HPDE6-E6E7 (cell line): ENCODE data around the gene RTL9.

Experiments
- DNase-seq: peaks from one replicate; pipeline ENCODE4 v3.0.0; 2011; ENCODE audit warnings: missing footprints; ENCODE audit errors: extremely low spot score

RTL9 gene

DNA sequence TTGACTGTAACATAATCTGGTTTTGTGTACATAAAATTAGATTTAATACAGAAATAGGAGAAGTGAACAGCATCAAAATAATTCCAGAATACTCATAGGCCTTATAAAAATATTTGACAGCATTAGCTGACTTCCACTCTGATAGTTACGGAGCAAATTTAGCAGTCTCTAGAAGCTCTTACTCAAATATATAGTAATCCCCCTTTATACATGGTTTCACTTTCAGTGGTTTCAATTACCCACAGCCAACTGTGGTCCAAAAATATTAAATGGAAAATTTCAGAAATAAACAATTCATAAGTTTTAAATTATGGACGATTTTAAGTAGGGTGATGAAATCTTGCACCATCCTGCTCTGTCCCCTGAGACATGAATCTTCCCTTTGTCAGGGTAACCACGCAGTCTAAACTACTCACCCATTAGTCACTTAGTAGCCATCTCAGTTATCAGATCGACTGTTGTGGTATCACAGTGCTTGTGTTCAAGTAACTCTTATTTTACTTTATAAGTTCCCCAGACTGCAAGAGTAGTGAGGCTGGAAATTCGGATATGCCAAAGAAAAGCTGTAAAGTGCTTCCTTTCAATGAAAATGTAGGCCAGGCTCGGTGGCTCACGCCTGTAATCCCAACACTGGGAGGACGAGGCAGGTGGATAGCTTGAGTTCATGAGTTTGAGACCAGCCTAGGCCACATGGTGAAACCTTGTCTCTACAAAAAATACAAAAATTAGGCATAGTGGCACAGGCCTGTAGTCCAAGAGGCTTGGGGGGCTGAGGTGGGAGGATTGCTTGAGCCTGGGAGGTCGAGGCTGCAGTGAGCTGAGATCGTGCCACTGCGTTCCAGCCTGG lies 17.2 kb upstream of the RTL9 start:
- no peak for DNase-seq

DNA sequence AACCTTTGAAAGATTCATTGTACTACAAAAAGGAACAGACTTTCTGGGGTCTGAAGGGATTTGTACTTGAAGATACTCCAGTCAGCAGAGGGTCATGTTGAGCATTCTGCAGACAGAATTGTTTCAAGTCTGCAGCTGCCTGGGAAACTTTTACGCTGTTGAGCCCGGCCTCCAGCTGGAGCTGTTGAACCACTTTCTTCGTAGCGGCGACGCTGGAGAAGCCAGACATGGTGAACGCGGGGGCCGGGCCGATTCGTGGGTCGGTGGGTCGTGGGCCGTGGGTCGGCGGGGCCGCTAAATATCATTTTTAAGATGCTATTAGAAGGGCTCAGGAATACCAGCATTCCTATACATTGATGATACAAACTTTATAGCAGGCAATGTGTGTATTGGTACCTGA lies 12.0 kb upstream of the RTL9 start:
- DNase-seq, result no peak

DNA sequence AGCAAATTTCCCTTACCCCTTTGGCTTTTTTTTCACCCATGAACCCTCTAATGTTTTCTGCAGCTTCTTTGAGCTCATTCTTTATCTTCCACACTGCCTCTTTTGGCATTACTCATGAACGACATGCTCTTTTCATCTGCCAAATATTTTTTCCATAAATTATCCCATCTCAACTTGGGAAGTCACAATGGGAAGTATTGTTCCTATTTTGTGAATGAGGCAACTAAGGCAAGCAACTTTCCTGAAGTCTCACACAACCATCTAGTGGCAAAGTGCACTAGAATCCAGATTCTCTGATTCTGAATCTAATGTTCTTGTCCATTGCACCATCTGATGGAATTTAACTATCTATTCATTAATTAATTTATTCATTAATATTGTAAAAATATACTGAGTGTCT lies 625 bp downstream of the RTL9 start:
- DNase-seq, result no peak

DNA sequence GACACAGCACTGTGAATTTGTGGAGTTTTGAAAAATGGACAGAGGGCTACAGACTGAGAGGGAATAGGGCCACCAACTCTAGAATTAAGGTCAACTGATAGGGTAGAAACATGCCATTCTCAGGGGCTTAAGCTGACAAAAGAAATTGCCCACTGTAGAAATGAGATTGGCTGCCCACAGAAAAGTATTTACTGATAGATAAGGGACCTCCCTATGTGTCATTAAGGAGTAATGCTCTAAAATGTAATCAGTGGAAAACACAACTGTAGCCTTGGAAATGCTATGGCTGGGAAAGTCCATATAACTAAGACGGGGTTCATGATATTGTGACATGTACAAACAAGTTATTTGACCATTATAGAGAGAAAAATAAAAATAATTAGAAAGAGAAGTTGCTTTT lies 4.6 kb downstream of the RTL9 start:
- no peak for DNase-seq

DNA sequence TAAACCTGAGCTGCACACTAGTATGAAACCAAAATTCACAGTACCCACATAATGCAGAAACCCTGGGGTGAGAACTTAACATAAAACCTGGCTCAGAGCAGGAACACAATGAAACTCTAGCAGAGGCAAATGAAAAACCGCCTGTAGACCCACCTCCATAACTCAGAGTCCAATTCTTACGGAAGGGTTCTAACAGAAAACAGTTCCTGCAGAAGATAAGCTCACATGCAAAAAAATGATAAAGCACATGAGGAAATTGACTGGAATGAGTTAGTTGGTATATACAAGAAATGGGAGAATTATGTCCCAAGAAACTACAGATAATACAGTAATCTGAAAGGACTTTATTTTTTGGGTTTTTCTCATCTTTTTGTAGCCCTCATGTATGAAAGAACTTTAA lies 14.7 kb downstream of the RTL9 start:
- DNase-seq, result no peak

DNA sequence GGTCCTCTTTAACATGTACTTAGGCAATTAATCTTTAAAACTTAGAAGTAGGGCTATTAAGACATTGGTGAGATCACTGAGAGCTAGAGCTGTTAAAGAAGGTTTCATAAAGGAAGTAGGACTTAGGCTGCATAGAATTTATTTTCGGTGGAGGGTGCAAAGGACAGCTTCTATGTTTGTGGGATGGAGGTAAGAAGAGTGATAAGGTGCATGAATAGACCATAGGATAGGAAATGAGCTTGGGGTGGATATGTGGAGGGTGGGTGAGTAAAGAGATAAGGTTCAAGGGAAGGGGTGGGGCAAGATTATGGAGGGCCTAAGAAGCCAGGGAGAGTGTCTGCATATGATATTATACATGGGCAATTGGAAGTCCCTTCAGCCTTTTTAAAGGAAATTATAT lies 15.9 kb downstream of the RTL9 start:
- DNase-seq, result no peak

DNA sequence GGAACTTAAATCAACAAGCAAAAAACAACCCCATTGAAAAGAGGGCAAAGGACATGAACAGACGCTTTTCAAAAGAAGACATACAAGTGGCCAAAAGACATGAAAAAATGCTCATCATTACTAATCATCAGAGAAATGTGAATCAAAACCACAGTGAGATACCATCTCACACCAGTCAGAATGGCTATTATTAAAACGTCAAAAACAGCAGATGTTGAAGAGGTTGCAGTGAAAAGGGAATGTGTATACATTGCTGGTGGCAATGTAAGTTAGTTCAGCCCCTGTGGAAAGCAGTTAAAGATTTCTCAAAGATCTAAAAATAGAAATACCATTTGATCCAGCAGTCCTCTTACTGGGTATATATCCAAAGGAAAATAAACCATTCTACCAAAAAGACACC lies 22.6 kb downstream of the RTL9 start:
- no peak for DNase-seq

DNA sequence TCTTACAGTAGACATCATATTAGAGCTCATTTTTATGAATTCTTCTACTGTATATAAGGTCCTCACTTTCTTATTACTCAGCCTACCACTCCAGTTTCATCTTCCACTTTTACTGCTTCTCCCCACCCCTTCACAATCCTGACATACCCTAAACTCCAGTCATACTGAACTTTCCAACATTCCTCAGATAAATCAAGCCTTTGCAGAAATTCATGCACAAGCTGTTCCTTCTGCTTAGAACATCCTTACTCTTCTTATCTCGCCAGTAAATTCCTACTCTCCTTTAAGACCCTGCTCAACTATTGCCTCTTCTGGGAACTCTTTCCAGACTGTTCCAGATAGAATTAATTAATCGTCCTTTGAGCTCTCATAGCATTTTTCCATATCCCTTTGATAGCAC lies 24.8 kb downstream of the RTL9 start:
- DNase-seq, result no peak

DNA sequence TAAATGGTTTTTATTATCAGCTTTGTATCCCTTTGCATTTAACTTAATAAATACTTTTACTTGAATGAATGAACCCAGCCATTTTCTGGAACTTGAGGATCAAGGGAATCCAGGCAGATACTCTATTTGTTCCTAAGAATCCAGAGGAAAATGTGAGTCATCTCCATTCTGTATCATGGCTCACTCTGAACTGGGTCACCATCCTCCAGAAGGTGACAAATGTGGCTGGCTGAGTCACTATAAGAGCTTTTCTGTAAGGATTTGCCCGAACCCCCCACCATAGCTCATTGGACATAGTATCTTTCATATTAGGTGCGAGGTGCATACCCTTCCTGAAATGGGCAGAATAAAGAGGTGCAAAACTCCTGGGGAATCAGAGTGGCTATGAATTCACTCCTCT lies 25.8 kb downstream of the RTL9 start:
- no peak for DNase-seq

DNA sequence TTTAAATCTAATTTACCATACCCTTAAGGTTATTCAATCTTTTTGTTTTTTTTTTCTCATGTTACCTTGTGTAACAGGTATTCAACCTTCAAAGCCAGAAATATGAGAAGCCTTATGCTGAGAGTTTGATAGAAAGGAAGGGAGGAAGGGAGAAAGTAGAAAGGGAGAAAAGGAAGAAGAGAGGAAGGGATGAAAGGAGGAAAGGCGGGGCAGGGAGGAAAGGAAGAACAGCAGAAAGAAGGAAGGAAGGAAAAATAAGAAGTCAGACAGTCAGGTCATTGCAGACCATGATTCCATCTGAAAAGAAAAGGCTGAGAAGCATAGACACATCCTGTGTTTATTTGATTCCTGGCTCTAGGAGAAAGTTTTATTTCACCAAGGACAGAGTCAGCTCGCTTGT lies 30.9 kb downstream of the RTL9 start:
- DNase-seq, result no peak

DNA sequence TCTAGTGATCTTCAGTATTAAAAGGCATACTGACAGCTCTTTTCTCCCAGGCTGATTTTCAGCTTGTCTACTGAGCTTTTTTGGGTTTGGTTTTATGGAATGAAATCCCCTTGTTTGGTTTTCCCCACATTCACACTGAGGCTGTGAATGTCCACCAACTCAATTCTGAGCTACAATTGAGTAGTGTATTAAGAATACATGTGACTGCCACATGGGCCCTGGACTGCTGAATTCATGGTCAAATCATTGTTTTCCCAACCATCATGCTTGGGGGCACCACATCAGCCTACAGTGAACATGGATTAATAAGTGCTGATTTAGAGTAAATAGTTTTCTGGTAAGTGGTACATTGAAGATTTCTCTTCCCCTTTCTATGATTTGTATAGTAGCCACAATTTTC lies 32.4 kb downstream of the RTL9 start:
- no peak for DNase-seq

DNA sequence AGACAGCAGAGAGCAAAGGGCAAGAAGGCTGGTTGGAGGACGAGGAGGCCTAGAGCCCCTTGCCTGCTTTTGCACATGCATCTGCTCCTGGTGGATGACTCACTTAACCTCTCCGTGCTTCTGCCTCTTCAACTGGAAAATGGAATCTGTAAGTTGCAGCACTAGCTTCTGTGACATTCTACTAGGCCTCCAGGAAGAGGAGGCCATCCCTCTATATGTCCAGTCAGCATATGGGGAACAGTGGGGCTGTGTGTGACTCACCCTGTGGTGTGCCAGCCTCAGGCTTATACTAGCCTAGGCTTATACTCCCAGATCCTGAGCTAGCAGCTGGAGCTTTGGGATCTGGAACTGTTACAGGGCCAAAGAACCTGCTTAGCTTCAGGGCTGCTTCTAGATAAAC lies 36.0 kb downstream of the RTL9 start:
- DNase-seq, result peak; percentile 37

DNA sequence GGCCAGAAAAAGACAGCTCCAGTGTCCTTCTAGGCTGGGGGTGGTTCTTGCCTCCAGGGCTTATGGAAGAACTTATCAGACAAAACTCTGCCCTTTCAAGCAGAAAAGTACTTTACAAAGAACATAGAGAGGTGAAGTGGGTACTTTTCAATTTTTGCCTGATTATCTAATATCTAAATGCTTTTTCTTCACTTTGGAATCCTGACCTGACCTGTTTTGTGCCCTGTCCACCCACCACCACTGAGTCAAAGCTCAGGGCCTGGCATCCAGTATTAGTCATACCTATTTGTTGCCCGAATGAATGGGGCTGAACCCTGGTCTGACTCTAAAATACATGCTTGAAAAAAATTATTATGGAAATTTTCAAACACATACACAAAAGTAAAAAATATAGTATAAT lies 37.2 kb downstream of the RTL9 start:
- no peak for DNase-seq

DNA sequence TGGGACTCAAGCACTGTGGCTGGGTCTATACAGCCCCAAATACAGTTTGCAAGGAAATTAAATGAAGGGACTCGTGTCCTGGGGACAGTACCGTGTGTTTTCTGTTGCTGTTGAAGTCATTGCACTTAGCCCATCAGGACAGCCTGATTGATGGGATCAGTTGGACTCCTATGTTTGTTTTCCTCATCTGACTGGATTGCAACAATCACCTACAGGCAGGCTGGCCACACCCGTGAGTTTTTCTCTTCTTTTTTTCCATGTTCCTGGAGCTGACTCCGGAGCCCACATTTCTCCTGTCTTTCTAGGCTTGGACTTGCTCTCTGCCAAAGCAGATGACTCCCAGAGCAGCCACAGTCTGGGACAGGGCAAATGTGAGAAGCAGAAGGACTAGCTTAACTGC lies 38.1 kb downstream of the RTL9 start:
- no peak for DNase-seq

DNA sequence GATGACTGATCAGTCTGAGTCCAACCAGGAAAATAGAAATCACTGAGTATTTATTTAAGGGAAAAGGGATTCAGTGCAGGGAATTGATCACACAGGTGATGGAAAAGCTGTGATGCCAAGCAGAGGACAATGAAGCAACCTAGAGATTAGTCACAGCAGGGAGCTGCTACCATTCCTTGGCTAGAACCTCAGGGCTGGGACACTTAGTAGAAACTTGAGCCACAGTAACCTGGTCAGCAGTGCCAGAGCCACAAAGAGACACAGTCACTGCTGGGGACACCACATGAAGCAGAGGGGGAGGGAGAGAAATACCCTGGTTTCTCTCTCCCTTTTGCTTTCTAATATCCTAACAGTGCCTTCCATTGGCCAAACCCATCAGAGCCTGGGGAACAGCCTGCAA lies 38.7 kb downstream of the RTL9 start:
- no peak for DNase-seq

DNA sequence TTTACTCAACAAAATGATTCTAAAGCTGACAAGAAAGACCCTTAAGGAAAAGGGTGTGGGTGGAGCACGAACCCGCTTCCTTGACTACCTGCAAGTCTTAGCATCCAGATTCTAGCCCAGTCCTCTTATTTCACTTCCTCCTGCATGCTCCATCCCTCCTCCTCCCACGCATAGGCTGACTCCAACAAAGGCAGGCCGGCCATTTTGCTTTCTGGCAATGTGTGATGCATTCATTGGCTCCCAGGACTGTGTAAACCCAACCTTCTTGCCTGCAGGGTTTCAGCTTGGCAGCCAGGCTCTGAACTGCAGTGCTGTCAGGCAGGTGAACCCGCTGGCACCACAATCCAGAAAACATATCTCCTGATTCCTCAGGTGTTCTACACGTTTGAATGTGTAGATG lies 39.3 kb downstream of the RTL9 start:
- DNase-seq, result no peak

DNA sequence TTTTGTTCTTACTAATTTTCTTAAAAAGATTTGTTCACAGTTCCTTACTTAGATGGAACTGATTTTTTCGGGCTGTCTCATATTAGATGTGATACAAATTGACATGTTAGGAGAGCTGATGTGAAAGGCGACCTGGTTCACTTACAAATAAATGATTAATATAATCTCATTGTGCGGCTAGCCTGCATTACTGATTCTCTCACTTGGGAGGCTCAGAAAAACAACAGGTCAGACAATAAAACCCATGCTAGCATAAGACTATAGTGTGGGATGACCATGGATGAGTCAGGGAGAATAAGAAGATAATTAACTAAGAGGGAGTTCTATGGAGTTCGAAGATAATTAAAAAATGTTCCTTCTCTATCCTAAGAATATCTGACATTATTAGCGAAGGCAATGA lies 40.8 kb downstream of the RTL9 start:
- no peak for DNase-seq

DNA sequence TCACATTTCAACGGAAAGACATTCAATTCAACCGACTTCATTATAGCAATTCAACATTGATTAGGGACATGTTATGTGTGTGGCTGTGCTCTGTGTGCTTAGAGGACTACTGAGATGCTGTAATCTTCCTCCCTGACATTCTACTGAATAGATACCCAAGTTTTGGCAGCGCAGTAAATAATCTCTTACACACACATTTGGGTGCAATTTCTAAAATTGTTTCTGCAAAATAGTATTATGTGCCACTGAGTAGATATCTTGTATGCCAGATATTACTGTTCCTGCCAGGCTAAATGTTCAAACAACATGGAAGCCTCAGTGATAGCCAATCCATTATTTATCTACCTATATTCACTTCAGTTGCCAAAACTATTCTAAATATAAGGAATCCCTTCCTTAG lies 41.3 kb downstream of the RTL9 start:
- no peak for DNase-seq

DNA sequence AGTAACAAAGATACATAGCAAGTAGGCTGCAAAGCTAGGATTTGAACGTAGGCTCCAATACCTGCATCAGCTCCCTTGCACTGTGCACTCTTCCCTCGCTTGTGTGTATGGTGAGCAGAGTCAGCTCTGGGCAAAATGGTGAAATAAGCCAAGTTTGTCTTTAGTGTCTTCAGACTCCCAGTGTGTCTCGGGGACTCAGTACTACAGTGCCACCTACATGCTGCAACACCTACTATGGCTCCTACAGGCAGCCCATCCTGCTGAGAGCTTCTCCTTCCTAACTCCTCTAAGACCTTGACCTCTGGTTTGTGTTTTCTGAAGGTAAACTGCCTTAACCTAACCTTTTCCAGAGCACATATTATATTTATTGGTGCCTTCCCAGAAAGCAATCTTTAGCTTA lies 42.5 kb downstream of the RTL9 start:
- no peak for DNase-seq

DNA sequence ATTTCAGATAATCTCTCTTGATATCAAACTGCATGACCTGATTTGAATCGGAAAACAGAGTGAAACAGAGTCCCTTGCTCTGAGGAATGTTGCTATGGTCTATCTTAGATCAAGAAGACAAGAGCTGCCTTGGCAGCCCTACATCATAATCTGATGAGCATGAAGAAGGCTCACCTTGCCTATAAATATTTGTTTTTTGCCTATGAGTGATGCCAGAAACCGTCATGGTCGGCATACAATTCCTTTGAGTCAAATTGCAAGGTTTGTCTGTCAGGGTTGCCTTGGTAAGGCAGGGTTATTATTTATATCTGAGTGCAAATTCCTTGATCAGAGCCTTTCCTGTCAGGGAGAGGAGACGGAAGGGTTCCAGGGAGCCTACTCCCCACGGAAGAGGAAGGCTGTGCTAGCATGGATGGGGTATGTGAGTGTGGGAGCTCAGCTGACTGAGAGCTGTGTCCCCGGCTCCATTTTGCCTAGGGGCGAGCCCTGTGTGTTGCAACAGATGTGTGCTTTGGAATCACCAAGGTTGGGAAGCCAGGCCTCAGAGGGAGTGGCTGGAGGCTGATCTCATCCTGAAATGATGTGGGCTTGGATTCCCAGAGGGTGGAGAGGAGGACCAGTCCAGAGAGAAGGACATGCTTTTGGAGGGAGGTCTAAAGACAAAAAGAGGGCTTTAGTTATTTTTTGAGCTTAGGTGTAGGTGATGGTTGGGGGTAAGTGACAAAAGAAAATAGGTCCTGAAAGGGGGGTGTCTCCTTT lies 43.6 kb downstream of the RTL9 start:
- DNase-seq, result no peak

DNA sequence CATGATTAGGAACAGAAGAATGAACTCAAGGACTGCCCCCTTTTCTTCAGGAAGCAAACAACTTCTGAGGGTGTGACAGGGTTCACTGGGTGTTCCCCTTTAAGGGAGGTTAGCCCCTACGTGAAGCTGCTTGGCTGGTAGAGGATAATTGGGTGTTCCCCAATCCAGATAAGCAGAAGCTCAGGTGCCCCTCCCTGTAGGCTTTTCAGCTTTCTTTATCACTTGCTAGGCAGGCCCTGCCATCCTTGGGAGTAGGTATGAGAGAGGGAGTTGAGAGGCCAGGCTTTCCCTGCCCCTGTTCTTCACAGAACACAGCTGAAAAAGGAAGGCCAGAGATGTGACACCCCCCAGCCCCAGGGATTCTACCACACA lies 44.2 kb downstream of the RTL9 start:
- DNase-seq, result no peak

DNA sequence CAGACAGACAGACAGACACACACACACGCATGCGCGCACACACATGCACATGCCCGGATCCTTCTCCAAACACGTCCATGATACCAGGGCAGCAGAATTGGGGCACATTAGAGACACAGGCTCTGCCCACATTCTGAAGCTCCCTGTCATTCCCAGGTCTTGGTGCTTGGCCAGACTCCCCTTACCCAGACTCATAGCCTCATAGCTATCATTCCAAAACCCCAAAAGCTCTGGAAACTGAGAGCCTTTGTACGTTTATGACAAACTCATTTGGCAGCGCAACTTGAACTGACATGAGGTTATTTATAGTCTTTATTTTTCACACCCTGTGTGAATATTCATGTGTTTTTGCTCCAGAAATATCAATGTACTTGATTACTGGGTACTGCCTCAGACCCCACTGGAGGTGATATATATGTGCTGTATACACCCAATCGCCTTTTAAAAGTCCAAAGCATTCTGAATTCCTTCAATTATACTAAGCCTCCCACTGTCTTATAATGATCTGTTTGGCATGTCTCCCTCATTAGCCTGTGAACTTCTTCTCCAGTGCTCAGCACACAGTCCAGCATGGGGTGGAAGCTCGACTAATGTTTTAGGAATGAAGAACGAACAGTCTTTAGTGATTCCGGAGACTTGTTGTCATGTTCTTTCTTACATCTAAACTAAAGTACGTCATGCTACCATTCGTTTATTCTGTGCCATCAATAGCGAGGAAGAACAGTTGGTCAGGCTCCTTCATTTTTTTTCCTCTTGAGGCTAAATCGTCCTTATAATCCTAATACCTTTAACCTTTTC lies 45.0 kb downstream of the RTL9 start:
- DNase-seq, result no peak

DNA sequence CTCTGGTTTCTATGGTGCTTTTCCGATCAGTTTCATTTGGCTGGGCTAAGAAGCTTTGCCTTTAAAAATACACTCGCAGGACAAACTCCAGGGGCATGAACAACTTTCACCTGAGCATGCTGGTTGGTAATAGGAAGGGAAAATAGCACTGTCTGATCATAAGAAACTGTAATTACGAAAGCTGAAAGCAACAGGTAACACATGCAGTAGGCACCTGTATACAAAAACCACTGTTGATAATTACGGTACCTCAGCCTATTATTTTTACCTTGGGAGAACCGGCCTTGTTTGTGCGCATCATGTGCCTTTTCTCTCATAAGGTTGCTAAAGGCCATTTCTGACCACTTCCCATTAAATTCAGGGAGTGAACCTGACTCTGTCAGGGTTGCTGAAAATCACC lies 45.7 kb downstream of the RTL9 start:
- DNase-seq, result no peak
